A549 (cell line): ENCODE data around the gene KCNG3. TPM values are rescaled to one million over a fixed set of nuclear protein-coding genes. Genes with fewer than 3 reads are reported as not detected.

Experiments used
- ATAC-seq, 2 experiments: fragments of 200-7000 bp in 1 of 2; fragments of >200 bp in 1 of 2; cut with Nextera tagmentation in 1 of 2; cut with Tn5 transposase in 1 of 2; 3 replicates each; pipeline versions ENCODE4 v1.8.0 to v1.9.1; 2018 to 2020; ENCODE audit warnings: mild to moderate bottlenecking in 1 of 2, moderate library complexity in 1 of 2
- CTCF ChIA-PET: fragments of 300-600 bp; sonication (Branson Sonifier 250); formaldehyde crosslinking; extraction: SDS; loops from one replicate; lab custom pipeline; 2021; ENCODE audit warnings: antibody characterized with exemption, inconsistent platforms; lab: Yijun Ruan, JAX
- POLR2A ChIA-PET: fragments of 350-600 bp; formaldehyde crosslinking; extraction: SDS; loops from one replicate; lab custom pipeline; 2021; ENCODE audit warnings: antibody characterized with exemption, inconsistent platforms; lab: Yijun Ruan, JAX
- DNase-seq, 2 experiments: peaks; one replicate each; pipeline versions ENCODE4 v3.0.0 to v3.0.0-alpha.2; 2011 to 2016; ENCODE audit warnings: low read depth in 1 of 2, low spot score in 1 of 2
- FAIRE-seq: peaks from 2 replicates; lab custom pipeline; 2011; peaks lifted over from hg19 to GRCh38; lab: Jason Lieb, UNC
- H3K27ac ChIP-seq, 2 experiments: fragments of >200 bp; sonication (Bioruptor Twin); formaldehyde crosslinking; 3 replicates each; pipeline ENCODE4 v1.5.1; 2016 to 2017
- H3K4me1 ChIP-seq: fragments of >200 bp; sonication (Bioruptor Twin); formaldehyde crosslinking; 3 replicates; pipeline ENCODE4 v1.6.1; 2016
- H3K4me2 ChIP-seq: fragments of >200 bp; sonication (Bioruptor Twin); formaldehyde crosslinking; 3 replicates; pipeline ENCODE4 v1.6.1; 2016
- H3K4me3 ChIP-seq: fragments of >200 bp; sonication (Bioruptor Twin); formaldehyde crosslinking; 3 replicates; pipeline ENCODE4 v1.5.1; 2016
- H3K9me3 ChIP-seq: fragments of >200 bp; sonication (Bioruptor Twin); formaldehyde crosslinking; 3 replicates; pipeline ENCODE4 v1.6.1; 2016
- ATOH8 ChIP-seq: fragments of 250-450 bp; sonication (Bioruptor Pico); IDR thresholded peaks from 2 replicates; pipeline ENCODE4 v1.5.0; 2020; ENCODE audit warnings: low read depth, mild to moderate bottlenecking, moderate library complexity
- CBX8 ChIP-seq: fragments of 200-600 bp; sonication (generic); IDR thresholded peaks from 2 replicates; pipeline ENCODE4 v1.6.1; 2016
- CEBPB ChIP-seq, 2 experiments: fragments of >200 bp in 1 of 2; sonication (Bioruptor Twin) in 1 of 2; formaldehyde crosslinking in 1 of 2; IDR thresholded peaks; 2 replicates each; pipeline ENCODE4 v1.6.1; 2012 to 2016
- CHD2 ChIP-seq: fragments of 150-350 bp; IDR thresholded peaks from 2 replicates; pipeline ENCODE4 v1.6.1; 2014; ENCODE audit warnings: low read length; ENCODE audit not compliant: partially characterized antibody
- CHD4 ChIP-seq: fragments of 200-600 bp; sonication (generic); IDR thresholded peaks from 2 replicates; pipeline ENCODE4 v1.6.1; 2016; ENCODE audit warnings: antibody characterized with exemption, mild to moderate bottlenecking, borderline replicate concordance
- EHF ChIP-seq: fragments of 250-450 bp; sonication (Bioruptor Pico); IDR thresholded peaks from 2 replicates; pipeline ENCODE4 v1.5.0; 2020; ENCODE audit warnings: mild to moderate bottlenecking
- ELK1 ChIP-seq: fragments of 150-350 bp; IDR thresholded peaks from 2 replicates; pipeline ENCODE4 v1.6.1; 2014; ENCODE audit warnings: low read depth, mild to moderate bottlenecking, low read length
- EP300 ChIP-seq, 2 experiments: fragments of >200 bp; sonication (Bioruptor Twin); formaldehyde crosslinking; IDR thresholded peaks; 2 replicates in 1 of 2; 3 replicates in 1 of 2; pipeline ENCODE4 v1.6.1; 2016 to 2017
- FOXS1 ChIP-seq: fragments of 250-450 bp; sonication (Bioruptor Pico); IDR thresholded peaks from 2 replicates; pipeline ENCODE4 v1.5.0; 2020; ENCODE audit warnings: mild to moderate bottlenecking, moderate library complexity
- HOXA7 ChIP-seq: fragments of 250-450 bp; sonication (Bioruptor Pico); IDR thresholded peaks from 2 replicates; pipeline ENCODE4 v1.5.0; 2020; ENCODE audit warnings: mild to moderate bottlenecking, moderate library complexity
- HOXB5 ChIP-seq: fragments of 250-450 bp; sonication (Bioruptor Pico); IDR thresholded peaks from 2 replicates; pipeline ENCODE4 v1.5.0; 2020; ENCODE audit warnings: mild to moderate bottlenecking, moderate library complexity
- JUNB ChIP-seq: fragments of >200 bp; sonication (Bioruptor Twin); formaldehyde crosslinking; IDR thresholded peaks from 2 replicates; pipeline ENCODE4 v1.6.1; 2016
- MYC ChIP-seq: IDR thresholded peaks from 2 replicates; pipeline ENCODE4 v1.6.1; 2012; ENCODE audit warnings: mild to moderate bottlenecking, inconsistent platforms, low read length, improper control_type of control experiment, borderline replicate concordance
- NFE2L2 ChIP-seq: fragments of 150-350 bp; conservative IDR thresholded peaks from 2 replicates; pipeline ENCODE4 v1.6.1; 2014; ENCODE audit warnings: low read length
- NPAS2 ChIP-seq: fragments of 250-450 bp; sonication (Bioruptor Pico); IDR thresholded peaks from 2 replicates; pipeline ENCODE4 v1.8.0; 2022; ENCODE audit warnings: mild to moderate bottlenecking, moderate library complexity, borderline replicate concordance
- NR3C1 ChIP-seq: fragments of >200 bp; sonication (Bioruptor Twin); formaldehyde crosslinking; IDR thresholded peaks from 3 replicates; pipeline ENCODE4 v1.6.1; 2017
- PHF8 ChIP-seq: fragments of 200-600 bp; sonication (generic); IDR thresholded peaks from 2 replicates; pipeline ENCODE4 v1.6.1; 2016; ENCODE audit warnings: low read depth, mild to moderate bottlenecking, antibody characterized with exemption, moderate library complexity, borderline replicate concordance
- POLR2A ChIP-seq: IDR thresholded peaks from 2 replicates; pipeline ENCODE4 v1.6.1; 2012; ENCODE audit warnings: mild to moderate bottlenecking, low read length
- RARB ChIP-seq: fragments of 250-450 bp; sonication (Bioruptor Pico); IDR thresholded peaks from 2 replicates; pipeline ENCODE4 v1.8.0; 2021; ENCODE audit warnings: mild to moderate bottlenecking, moderate library complexity
- RNF2 ChIP-seq: fragments of 200-600 bp; sonication (generic); IDR thresholded peaks from 2 replicates; pipeline ENCODE4 v1.6.1; 2016; ENCODE audit warnings: low read depth, mild to moderate bottlenecking, antibody characterized with exemption, moderate library complexity, borderline replicate concordance
- TFCP2L1 ChIP-seq: fragments of 250-450 bp; sonication (Bioruptor Pico); IDR thresholded peaks from 2 replicates; pipeline ENCODE4 v1.5.0; 2021; ENCODE audit warnings: mild to moderate bottlenecking
- TP53 ChIP-seq: fragments of 250-450 bp; sonication (Bioruptor Pico); IDR thresholded peaks from 2 replicates; pipeline ENCODE4 v1.5.0; 2021; ENCODE audit warnings: mild to moderate bottlenecking, moderate library complexity
- ZC3H11A ChIP-seq: fragments of 450-650 bp; IDR thresholded peaks from 2 replicates; pipeline ENCODE4 v1.6.1; 2014; ENCODE audit warnings: antibody characterized with exemption, mild to moderate bottlenecking
- ZFP36 ChIP-seq: fragments of 450-650 bp; IDR thresholded peaks from 2 replicates; pipeline ENCODE4 v1.6.1; 2014; ENCODE audit warnings: borderline replicate concordance; ENCODE audit not compliant: partially characterized antibody
- ZNF302 ChIP-seq: fragments of 250-450 bp; sonication (Bioruptor Pico); IDR thresholded peaks from 2 replicates; pipeline ENCODE4 v1.9.0; 2021; ENCODE audit warnings: inconsistent platforms, mild to moderate bottlenecking, moderate library complexity
- ZSCAN20 ChIP-seq: fragments of 250-450 bp; sonication (Bioruptor Pico); IDR thresholded peaks from 2 replicates; pipeline ENCODE4 v1.8.0; 2022; ENCODE audit warnings: mild to moderate bottlenecking, moderate library complexity
- WGBS: methylation state at CpG from one replicate; pipeline ENCODE4 v1.1.6; 2017; ENCODE audit errors: missing lambda C conversion rate; 5-methylcytosine and 5-hydroxymethylcytosine counted together
- polyA plus RNA-seq, 4 experiments: library from polyadenylated mRNA; depleted of rRNA in 3 of 4; stranded (reverse); fragments of >200 nt; fragmentation: RNase III in 1 of 4; extraction: RNeasy Plus Mini Kit Qiagen cat#74134 plus additional on column Dnase treatment in 1 of 4; gene quantifications; 2 replicates in 3 of 4; 3 replicates in 1 of 4; pipeline ENCODE4 v1.2.3, GENCODE V29; 2011 to 2017
- TF ChIP-seq, protein P1 (sequence below): fragments of 450-650 bp; IDR thresholded peaks from 2 replicates; pipeline ENCODE4 v1.6.1; 2014; ENCODE audit warnings: antibody characterized with exemption
- TF ChIP-seq, protein P2 (sequence below): IDR thresholded peaks from 2 replicates; pipeline ENCODE4 v1.6.1; 2012
- TF ChIP-seq, protein P3 (sequence below): fragments of >200 bp; sonication (Bioruptor Twin); formaldehyde crosslinking; IDR thresholded peaks from 3 replicates; pipeline ENCODE4 v1.5.1; 2016
- TF ChIP-seq, protein P4 (sequence below): fragments of 250-450 bp; sonication (Bioruptor Pico); IDR thresholded peaks from 2 replicates; pipeline ENCODE4 v1.5.0; 2021; ENCODE audit warnings: mild to moderate bottlenecking, moderate library complexity, borderline replicate concordance

KCNG3 gene
- polyA plus RNA-seq, 2 of the 4 experiments (the other 2 are of a cell fraction) = 0.67 to 0.70 TPM

DNA sequence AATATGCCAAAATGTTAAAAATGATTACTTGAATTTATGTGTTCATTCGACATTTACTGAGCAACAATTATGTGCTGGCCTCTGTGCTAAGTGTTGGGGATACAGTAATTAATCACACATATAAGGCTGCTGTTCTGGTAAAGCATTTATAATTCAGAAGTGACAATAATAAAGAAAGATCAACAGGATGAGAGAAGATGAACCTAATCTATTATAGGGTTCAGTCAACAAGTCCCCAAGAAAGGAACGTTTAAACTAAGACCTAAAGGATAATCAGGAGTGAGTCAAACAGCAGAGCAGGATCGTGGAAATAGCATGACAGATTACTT is 72.7 kb downstream of the KCNG3 start:
- Histone ChIP-seq H3K9me3 (no peaks in the 10 kb centered on the region), H3K4me2 (peak overlapping the region; percentile 69), H3K4me3 (no peak overlapping the region), H3K27ac (peak overlapping the region; percentile 58 to 80), H3K4me1 (peaks cover 25% of the 10 kb centered on the region)
- no peak for FAIRE-seq
- TF ChIP-seq ZNF302 (CRISPR knock-in tag) (no peak), JUNB (peak; percentile 6), HOXA7 (CRISPR knock-in tag) (peak; percentile 80; the same call in 1 of the 2 replicates)
- WGBS = 27% methylated on average over 3 of the region's 3 CpGs
- CTCF ChIA-PET = no interaction called here
- no peak for DNase-seq
- ATAC-seq = peak; percentile 49; a peak in 5 of 6 replicates
- POLR2A ChIA-PET = no interaction called here

- H3K9me3 ChIP-seq = peaks cover 25% of the 10 kb centered on the region
- FAIRE-seq (no peak), DNase-seq (no peak), ATAC-seq (no peak)
- H3K27ac ChIP-seq = no peak overlapping the region
- H3K4me2 ChIP-seq = no peak overlapping the region
- TF ChIP-seq ZC3H11A = no peak
- TF ChIP-seq TFCP2L1 (CRISPR knock-in tag) = no peak
- no peak for TF ChIP-seq TP53
- no peak for TF ChIP-seq MYC
- TF ChIP-seq ATOH8 (CRISPR knock-in tag) = no peak
- TF ChIP-seq, protein P1, sequence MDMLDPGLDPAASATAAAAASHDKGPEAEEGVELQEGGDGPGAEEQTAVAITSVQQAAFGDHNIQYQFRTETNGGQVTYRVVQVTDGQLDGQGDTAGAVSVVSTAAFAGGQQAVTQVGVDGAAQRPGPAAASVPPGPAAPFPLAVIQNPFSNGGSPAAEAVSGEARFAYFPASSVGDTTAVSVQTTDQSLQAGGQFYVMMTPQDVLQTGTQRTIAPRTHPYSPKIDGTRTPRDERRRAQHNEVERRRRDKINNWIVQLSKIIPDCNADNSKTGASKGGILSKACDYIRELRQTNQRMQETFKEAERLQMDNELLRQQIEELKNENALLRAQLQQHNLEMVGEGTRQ = no peak
- TF ChIP-seq, protein P2, sequence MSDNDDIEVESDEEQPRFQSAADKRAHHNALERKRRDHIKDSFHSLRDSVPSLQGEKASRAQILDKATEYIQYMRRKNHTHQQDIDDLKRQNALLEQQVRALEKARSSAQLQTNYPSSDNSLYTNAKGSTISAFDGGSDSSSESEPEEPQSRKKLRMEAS = no peak
- no peak for TF ChIP-seq NPAS2
- TF ChIP-seq CHD2 = no peak
- TF ChIP-seq NFE2L2 = no peak
- no peak for TF ChIP-seq NR3C1
- TF ChIP-seq CBX8 = no peak
- TF ChIP-seq POLR2A = no peak
- no peak for TF ChIP-seq ZFP36
- TF ChIP-seq RNF2 = no peak
- TF ChIP-seq EP300 (IDR thresholded peaks at IDR 0.05) = no peak
- TF ChIP-seq HOXB5 (CRISPR knock-in tag) = no peak
- TF ChIP-seq ZNF302 (CRISPR knock-in tag) = no peak
- TF ChIP-seq CEBPB (IDR thresholded peaks at IDR 0.05) = no peak
- TF ChIP-seq, protein P3, sequence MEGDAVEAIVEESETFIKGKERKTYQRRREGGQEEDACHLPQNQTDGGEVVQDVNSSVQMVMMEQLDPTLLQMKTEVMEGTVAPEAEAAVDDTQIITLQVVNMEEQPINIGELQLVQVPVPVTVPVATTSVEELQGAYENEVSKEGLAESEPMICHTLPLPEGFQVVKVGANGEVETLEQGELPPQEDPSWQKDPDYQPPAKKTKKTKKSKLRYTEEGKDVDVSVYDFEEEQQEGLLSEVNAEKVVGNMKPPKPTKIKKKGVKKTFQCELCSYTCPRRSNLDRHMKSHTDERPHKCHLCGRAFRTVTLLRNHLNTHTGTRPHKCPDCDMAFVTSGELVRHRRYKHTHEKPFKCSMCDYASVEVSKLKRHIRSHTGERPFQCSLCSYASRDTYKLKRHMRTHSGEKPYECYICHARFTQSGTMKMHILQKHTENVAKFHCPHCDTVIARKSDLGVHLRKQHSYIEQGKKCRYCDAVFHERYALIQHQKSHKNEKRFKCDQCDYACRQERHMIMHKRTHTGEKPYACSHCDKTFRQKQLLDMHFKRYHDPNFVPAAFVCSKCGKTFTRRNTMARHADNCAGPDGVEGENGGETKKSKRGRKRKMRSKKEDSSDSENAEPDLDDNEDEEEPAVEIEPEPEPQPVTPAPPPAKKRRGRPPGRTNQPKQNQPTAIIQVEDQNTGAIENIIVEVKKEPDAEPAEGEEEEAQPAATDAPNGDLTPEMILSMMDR = no peak
- no peak overlapping the region for H3K4me3 ChIP-seq
- ChIA-PET POLR2A (no interaction called here), CTCF (interaction anchor here (0.5 to 4.1 kb wide), 5 partner anchors 10 to 460 kb away, joined by 3 to 11 read pairs (median 4); no protein-coding TSS in a partner anchor)
- H3K4me1 ChIP-seq = peaks cover 2% of the 10 kb centered on the region
These were observed 79.1 kb downstream of the KCNG3 start for GRCh38 chr2:42414648-42415047.

DNA sequence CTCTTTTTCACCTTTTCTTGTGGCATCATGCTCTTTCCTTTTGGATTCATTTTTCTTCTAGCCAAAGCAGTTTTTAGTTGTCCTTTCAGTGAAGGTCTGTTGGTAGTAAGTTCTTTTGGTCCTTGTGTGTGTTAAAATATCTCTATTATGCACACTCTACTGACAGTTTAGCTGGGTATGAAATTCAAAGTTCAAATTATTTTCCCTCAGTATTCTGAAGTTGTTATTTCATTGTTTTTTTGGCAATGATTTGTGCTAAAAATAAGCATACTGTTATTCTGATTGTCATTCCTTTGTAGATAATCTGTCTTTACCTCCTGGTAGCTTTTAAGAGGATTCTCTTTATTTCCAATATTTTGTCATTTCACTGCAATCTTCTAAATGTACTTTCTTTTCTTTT is 79.6 kb downstream of the KCNG3 start:
- Histone ChIP-seq H3K4me1 (no peaks in the 10 kb centered on the region), H3K9me3 (peaks cover 25% of the 10 kb centered on the region), H3K4me3 (no peak overlapping the region), H3K4me2 (no peak overlapping the region), H3K27ac (no peak overlapping the region)
- no peak for FAIRE-seq
- POLR2A ChIA-PET = no interaction called here
- CTCF ChIA-PET = interaction anchor here (0.5 to 4.1 kb wide), 5 partner anchors 10 to 461 kb away, joined by 3 to 11 read pairs (median 4); no protein-coding TSS in a partner anchor
- ATAC-seq = no peak
- DNase-seq = no peak
- TF ChIP-seq PHF8 (no peak), TP53 (no peak), CHD4 (no peak), ZSCAN20 (no peak), FOXS1 (no peak), ELK1 (no peak), EHF (CRISPR knock-in tag) (no peak), RARB (CRISPR knock-in tag) (no peak), ZNF302 (CRISPR knock-in tag) (no peak)
- TF ChIP-seq, protein P4, sequence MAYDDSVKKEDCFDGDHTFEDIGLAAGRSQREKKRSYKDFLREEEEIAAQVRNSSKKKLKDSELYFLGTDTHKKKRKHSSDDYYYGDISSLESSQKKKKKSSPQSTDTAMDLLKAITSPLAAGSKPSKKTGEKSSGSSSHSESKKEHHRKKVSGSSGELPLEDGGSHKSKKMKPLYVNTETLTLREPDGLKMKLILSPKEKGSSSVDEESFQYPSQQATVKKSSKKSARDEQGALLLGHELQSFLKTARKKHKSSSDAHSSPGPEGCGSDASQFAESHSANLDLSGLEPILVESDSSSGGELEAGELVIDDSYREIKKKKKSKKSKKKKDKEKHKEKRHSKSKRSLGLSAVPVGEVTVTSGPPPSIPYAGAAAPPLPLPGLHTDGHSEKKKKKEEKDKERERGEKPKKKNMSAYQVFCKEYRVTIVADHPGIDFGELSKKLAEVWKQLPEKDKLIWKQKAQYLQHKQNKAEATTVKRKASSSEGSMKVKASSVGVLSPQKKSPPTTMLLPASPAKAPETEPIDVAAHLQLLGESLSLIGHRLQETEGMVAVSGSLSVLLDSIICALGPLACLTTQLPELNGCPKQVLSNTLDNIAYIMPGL (CRISPR knock-in tag) = no peak
